Endothelial cell of umbilical vein (primary cell): ENCODE results near the gene LALBA.

ENCODE experiments used
- EZH2 ChIP-seq: IDR thresholded peaks from 2 replicates; pipeline ENCODE4 v1.6.1; 2012; ENCODE audit warnings: borderline replicate concordance, low read depth, mild to moderate bottlenecking, moderate library complexity, low read length, inconsistent platforms; ENCODE audit not compliant: severe bottlenecking
- POLR2A ChIP-seq: IDR thresholded peaks from 2 replicates; pipeline ENCODE4 v1.6.1; 2012; ENCODE audit warnings: low read depth, mild to moderate bottlenecking, control low read depth, low read length
- TF ChIP-seq, protein P1 (sequence below), 2 donors: IDR thresholded peaks; 1 replicate in 1 of 2; 2 replicates in 1 of 2; pipeline ENCODE4 v1.5.1; 2011; ENCODE audit warnings: low read length in 2 of 2, mild to moderate bottlenecking in 2 of 2, moderate library complexity in 2 of 2, control low read depth in 1 of 2, inconsistent platforms in 1 of 2, low read depth in 1 of 2; ENCODE audit not compliant: insufficient read depth in 1 of 2; ENCODE audit errors: extremely low read depth in 1 of 2

DNA sequence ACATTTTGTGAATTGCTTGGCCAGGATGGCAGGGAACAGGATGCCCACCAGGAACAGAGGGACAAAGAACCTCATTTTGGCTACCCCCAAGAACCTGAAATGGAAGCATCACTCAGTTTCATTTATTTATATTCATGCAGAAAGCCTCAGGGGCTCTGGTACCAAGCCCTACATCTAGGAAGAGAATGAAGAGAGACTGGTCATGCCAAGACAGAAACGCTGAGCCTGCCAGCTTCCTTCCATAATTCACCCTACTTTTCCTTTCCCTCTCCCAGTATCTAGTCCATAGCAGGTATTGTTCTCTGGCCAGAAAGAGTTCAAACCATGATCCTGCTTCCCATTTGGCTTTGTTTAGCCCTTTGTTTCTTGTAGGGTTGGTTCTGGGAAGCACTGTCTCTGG is at the start of gene LALBA:
- no peak for TF ChIP-seq POLR2A
- TF ChIP-seq, protein P1, sequence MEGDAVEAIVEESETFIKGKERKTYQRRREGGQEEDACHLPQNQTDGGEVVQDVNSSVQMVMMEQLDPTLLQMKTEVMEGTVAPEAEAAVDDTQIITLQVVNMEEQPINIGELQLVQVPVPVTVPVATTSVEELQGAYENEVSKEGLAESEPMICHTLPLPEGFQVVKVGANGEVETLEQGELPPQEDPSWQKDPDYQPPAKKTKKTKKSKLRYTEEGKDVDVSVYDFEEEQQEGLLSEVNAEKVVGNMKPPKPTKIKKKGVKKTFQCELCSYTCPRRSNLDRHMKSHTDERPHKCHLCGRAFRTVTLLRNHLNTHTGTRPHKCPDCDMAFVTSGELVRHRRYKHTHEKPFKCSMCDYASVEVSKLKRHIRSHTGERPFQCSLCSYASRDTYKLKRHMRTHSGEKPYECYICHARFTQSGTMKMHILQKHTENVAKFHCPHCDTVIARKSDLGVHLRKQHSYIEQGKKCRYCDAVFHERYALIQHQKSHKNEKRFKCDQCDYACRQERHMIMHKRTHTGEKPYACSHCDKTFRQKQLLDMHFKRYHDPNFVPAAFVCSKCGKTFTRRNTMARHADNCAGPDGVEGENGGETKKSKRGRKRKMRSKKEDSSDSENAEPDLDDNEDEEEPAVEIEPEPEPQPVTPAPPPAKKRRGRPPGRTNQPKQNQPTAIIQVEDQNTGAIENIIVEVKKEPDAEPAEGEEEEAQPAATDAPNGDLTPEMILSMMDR (IDR thresholded peaks at IDR 0.05; ENCODE audit: extremely low read depth in 1 of 2, insufficient read depth in 1 of 2, low read depth in 1 of 2, low read length in 2 of 2) = no peak
- TF ChIP-seq EZH2 = no peak
